ENCODE measurements around the gene COA8. TPM values are rescaled to one million over a fixed set of nuclear protein-coding genes. Genes with fewer than 3 reads are reported as not detected.

COA8 gene
- total RNA-seq, 1 donor from 2014 or later = 25.9 TPM

DNA sequence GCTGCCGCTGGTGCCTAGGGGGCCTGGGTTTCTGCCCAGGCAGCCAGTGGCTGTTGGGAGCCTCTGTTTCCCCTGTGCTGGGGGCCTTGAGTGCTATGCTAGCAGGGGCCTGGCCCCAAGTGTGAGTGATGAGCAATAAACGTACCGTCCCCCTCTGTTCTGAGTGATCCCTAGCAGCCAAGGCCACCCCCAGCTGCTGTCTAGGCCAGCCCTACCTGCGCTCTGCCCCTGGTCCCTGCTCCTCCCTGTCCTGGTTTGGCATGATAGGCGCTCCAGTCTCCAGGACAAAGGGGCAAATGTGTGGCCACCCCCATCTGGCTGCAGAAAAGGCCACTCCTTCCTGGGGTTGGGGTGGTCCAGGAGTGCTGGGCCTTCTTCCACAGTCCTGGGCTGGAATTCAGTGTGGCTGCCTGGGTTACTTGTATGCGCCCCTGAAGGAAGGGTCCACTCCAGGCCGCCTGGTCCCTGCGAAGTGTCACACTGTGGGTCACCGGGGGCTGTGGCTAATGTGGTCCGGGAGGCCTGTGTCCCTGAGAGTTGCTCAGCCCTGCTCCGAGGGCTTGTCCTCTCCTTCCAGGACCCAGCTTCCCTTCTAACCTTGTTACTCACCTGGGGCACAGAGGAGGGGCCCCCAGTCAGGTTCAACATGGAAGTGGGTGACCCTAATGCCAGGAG is 26.7 kb upstream of the COA8 start:
- intact Hi-C loops (cut with micrococcal nuclease) = no loop called here

GRCh38 chr14:103536693-103537092 is 26.1 kb upstream of the COA8 start:
- intact Hi-C loops (cut with micrococcal nuclease) = no loop called here

DNA sequence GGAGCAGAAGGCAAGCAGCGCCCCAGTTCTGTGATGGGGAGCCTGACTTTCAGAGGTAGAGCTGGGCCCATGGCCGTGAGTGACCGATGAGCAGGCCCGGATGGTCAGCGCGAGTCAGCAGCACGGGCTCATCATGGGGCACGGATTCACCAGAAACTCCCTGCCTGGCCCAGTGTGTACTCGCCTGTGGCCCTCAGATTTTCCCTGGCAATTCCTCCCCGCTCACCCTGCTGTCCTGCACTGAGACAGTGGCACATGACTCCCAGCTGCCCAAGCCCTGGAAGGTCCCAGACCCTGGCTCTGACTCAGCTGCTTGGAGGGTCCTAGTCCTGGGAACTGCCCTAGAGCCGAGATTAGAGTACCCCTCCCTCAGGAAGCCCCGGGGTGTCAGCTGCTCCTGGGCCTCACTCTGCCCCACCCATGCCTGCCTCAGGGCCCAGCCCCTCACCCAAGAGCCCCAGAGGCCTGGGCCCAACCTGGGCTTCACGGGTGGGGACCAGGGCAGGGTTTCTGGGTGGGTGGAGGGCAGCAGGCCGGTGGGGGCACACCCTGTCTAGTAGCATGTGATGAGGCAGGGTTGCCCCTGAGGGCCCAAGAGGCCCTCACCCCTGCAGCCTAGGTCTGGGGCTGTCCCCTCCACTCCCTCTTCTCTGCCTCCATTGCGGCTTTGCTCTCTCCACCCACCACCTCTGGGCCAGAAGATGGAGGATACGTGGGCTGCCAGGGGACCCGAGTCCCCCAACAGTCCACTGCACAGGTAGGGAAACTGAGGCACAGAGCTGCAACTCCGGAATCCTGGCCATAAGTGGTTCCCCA is 25.4 kb upstream of the COA8 start:
- intact Hi-C loops (cut with micrococcal nuclease) = no loop called here

DNA sequence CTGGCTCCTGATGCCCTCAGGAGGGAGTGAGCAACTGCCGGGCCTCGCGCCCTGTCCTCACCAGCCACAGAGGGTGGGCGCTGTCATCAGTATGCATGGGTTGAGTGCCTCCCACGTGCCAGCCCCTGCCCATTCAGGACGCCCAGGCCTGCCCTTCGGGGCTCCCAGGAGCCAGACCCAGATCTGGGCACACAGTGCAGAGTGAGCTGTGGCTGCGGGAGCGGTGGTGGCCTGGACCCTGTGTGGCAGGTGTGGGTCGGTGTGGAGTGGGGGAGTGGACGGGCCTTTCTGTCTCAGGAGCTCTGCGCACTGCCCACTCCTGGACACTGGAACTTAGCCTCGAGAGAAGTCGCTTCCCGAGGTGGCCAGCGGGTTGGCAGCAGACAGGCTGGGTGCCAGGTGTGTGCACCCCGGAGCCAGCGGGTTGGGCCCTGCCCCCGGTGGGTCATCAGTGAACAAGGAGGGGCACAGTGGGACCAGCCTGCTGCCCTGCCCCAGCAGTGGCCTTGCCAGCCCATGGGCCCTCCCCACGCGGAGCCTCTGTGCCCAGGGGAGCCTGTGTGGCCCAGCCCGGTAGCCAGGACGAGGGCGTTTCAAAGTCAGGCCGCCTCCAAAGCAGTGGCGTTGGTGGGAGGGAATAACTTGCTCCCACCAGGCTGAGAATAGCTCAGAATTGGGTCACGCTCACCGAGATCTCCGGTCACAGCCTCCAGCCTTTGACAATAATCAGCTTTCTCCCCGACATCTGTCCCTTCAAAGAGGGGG is 24.3 kb upstream of the COA8 start:
- intact Hi-C loops (cut with micrococcal nuclease) = no loop called here

DNA sequence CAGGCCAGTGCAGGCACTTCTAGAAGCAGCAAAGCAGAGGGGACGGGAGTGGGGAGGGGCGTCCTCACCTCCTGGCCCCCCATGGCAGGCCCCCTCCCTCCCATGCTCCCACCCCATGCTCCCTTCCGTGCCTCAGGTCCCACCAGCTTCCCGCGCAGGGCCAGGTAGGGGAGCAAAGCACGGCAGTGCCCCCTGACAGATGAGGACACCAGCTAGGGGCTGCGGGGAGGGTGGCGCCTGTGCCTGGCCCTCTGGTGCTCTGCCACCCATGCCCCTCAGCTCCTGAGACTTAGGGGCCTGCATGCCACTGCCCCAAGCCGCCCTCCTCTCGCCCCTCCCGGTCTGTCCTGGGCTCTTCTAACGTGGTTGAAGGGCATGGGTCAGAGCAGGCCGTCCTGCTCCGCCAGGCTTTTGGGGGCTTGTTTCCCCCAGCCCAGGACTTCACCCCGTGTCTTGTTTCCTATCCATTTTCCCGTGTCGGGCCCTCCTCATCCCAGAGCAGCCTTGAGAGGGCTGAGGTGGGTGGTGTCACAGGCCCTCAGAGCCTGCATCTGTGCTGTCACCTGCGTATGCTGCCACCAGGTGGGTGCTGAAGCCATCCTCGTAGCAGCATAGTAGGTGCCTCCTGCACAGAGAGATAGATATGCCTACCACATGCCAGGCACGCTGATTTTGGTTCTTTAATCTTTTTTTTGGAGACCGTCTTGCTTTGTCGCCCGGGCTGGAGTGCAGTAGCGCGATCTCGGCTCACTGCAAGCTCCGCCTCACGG is 23.5 kb upstream of the COA8 start:
- intact Hi-C loops (cut with micrococcal nuclease) = no loop called here

DNA sequence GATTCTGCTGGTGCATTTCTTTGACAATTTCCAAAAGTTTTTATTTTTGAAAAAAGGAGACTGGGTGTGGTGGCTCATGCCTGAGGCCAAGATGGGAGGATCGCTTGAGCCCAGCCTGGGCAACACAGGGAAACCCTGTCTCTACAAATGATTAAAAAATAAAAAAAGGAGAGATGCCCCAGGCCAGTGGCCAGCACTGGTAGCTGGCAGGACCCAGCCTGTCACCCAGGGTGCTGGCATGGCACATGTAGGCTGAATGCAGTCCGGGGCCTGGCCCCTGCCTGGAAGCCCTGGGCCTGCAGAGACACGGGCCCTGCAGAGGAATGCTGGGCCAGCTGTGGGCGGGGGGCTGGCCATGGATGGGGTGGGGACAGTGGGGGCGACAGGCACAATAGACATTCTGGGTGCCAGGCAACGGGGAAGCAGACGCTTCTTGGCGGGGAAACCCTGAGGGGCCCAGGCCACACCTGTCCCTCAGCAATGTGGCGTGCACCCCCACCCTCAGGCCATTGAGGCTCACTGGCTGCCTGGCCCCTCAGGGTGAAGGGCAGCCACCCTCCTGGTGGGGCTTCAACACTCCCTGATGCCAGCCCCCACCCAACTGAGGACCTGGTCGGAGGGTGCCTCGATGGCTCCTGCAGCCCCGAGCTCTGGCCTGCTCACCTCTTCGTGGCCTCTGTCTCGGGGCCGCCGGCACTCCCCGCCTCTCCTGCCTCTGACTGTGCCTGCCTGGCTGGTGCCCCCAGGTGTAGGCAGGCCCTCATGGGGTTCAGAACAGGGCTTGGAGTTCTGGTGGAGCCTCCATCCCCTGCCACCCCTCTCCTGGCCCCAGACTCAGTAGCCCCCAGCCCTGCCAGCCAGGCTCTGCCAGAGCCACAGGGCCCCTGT is 21.7 kb upstream of the COA8 start:
- intact Hi-C loops (cut with micrococcal nuclease) = no loop called here

DNA sequence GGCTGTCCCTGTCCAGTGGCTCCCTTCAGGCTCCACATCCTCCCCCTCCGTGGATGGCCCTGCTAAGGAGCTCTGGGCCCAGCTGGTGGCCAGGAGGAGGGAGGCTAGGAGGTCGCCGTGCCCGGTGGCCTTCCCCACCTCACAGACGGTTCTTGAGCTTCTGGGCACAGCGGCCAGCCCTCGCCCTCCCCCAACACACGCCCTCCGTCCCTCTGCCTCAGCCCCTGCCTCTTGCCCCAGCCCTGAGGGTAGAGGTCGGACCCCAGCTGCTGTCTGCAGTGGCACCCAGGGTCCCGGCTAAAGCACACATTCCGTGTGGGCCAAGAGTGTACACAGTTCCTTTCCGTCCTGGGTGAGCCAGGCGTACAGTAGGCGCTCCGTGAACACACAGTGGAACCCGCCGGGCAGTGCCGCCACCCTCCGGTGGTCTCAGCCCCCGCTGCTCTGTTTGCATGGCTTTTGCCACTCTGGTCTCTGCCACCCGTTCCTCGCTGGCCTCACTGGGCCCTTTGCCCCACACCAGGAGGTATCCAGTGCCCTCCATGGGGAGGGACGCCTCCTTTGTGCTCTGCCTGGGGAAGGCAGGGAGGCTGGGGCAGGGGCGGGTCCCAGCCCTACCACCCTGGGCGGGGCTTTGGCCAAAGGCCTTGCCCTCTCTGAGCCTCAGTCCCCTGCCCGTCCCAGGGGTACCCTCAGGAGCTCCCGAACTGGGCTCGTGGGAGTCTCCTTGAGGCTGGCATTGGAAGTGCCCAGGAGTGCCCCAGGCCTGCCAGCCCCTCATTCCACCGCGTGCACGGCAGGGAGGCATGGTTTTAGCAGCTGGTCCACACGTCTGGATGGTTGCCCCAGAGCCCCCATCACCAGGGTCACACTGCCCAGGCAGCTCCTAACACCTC is 20.8 kb upstream of the COA8 start:
- intact Hi-C loops (cut with micrococcal nuclease) = no loop called here

- intact Hi-C loops (cut with micrococcal nuclease) = no loop called here
Measured at GRCh38 chr14:103542605-103543088, 20.1 kb upstream of the COA8 start.

DNA sequence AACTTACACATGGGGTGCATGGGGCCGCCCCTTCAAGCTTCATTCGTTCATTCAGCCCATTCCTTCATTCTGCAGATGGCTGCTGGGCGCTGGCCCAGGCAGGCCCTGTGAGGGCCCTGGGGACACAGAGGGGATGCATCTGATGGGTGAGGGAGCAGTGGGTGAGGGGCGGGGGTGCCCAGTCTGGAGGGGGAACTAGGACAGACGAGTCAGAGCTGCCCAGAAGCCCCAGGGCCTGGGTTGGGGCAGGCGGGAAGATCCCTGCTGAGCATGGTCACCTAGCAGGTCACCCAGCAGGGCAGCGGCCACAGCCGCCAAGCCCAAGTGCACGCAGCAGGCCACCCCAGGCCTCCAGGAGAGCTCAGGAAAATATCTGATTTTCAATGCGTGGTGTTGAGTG is 19.6 kb upstream of the COA8 start:
- intact Hi-C loops (cut with micrococcal nuclease) = no loop called here

DNA sequence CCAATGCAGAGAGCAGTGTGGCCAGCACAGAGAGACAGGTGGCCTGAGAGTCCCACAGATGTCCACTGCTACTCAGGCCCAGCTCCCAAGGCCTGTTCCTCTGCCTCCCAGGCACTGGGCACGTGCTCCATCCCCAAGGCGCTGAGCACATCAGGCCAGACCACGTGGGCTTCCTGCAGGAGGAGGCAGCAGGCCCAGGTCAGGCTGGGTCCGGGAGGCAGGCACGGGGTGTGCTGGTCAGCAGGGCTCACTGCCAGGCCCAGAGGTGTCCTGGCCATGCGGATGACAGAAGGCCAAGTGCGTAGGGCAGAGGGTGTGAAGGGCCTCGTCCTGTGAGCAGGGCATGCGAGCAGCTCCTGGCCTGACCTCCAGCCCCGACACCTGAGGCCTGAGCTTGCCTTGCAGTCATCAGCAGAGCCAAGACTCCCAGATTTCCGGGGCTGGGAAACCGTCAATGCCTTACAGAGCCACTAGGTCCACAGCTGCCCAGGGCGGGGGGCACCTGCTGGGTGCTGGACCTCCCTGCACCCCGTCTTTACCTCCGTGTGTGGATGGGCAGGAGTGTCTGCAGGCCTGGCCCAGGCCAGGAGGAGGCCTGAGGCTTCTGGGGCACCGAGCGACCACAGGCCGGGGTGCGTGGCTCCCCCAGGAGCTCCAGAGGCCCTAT is 18.9 kb upstream of the COA8 start:
- intact Hi-C loops (cut with micrococcal nuclease) = no loop called here

GRCh38 chr14:103544388-103545218 is 18.2 kb upstream of the COA8 start:
- intact Hi-C loops (cut with micrococcal nuclease) = no loop called here

DNA sequence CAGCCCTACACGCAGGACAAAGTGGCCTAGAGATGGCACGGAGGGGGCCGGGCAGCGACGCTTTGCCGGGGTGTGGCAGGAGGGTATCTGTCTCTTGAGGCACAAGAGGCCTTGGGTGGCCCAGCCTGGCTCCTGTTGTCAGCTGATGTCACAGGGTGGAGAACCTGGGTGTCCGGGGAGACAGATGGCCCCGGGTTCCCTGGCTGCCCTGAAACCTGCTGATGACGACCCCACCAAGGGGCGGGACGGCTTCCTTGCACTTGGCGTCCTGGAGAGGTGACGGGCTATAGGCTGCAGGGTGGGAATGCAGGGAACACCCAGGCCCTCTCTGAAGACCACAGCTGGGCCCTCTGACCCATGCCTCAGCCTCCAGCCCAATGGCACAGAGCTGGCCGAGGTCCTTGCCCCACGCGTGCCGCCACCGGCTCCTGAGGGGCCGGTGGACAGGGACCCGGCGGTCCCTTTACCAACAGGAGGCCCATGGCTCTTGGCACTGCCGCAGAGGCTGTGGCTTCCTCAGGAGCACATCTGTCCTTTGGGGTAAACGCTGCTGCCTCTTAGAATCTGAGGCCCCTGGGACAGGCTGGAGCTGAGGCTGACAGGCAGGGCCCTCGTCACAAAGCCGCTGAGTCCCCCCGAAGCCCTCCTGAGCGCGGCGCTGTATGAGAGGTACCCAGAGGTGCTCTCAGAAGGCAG is 17.4 kb upstream of the COA8 start:
- intact Hi-C loops (cut with micrococcal nuclease) = no loop called here

DNA sequence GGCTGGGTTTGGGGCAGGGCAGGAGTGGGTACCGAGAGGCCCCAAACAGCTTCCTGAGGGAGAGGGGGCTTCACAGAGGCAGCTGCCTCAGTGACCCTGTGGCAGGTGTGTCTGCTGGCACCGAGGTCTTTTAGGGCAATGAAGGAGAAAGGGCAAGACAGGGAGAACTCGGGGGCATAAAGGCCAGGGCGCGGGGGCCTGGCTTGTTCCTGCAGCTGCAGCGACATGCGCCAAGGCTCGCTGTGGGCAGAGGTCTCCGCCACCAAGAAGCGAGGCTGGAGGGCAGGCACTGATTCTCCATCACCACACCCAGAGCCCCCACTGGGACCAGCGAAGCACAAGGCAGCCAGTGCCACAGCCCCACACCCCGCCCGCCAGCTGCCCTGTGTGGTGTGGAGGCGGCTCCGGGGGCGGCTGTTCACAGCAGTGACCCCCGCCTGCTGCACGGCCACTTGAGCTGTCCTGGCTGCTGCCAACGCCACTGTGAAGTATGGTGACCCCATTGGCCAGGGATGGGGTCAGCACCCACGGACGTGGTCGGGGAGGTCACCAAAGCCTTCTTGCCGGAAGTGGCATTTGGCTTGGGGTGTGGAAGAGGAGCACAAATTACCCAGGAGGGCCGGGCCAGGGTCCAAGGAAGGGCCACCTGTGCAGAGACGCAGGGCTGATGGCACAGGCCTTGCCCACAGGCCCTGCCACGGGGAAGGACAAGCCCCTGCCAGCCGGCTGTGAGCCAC is 16.7 kb upstream of the COA8 start:
- intact Hi-C loops (cut with micrococcal nuclease) = loop anchor here (1.0 kb wide), 2 partner anchors 28 to 46 kb away; no protein-coding TSS in a partner anchor

GRCh38 chr14:103546652-103547454 is 15.9 kb upstream of the COA8 start:
- intact Hi-C loops (cut with micrococcal nuclease) = loop anchor here (1.0 kb wide), 2 partner anchors 29 to 47 kb away; no protein-coding TSS in a partner anchor

DNA sequence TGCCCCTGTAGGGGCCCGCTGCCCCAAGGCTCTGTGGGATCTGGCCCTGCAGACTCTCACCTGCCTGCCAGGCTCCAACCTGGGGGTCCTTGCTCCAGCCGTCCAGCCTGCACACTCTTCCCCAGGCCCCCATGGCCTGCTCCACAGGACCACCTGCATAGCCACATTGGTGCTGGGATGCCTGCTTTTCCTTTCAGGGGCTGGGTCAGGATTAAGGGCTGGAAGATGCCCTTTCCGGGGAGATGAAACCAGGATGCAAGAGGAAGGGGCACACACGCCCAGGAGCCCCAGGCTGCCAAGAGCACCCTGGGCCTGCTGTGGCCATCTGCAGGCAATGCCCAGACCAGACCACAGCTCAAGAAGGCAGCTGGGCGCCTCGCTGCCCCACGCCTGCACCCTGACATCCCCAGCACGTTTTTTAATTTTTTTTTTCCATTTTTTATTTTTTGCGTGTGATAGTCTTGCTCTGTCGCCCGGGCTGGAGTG is 15.3 kb upstream of the COA8 start:
- intact Hi-C loops (cut with micrococcal nuclease) = no loop called here
